ENCODE results near the gene CCDC57.
"Not testable (repeated sequence)": the region's sequence is repeated elsewhere in the genome, so short reads cannot be mapped to it uniquely, and the experiment has no call there.

CCDC57 gene

DNA sequence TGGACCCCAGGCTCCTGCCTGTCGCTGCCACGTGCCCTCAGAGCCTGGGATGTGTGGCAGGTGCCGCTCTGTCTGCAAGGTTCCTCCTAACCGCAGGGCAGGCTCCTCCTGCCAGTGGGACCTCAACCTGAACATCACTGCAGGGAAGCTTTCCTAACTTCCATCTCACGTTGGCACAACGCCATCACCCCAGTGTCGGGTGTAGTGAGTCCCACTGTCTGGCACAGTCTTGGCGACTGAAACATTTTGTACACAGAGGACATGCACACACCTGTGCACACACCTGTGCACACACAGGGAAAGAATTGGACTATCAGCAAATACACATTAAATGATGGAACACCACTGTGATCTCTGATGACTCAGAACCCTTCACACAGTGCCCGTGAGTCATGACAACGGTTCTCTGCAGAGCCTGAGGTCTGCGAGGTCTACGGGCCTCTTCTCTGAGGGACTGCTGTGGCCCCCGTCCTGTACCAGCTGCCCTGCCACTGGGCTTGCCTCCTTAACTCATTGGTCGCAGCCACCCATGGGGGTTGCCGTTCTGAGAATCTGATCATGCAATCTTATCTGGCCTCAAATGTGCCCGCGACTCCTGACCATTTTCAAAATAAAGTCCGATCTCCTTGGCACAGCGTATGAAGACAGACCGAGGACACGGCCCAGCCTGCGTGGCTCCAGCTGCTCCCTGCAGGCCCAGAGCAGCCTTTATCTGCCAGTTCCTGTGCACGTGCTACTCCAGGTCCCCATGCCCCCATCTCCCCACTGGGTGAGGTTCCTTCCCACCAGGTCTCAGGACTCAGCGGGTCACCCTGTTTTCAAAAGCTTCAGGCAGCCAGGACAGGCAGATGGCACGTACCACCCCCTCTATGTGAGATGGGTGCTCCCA is 7.6 kb downstream of the CCDC57 start:
- no peak for DNase-seq (ENCODE audit: low read depth in 1 of 2, low spot score in 1 of 2)

GRCh38 chr17:82203920-82204319 is 8.7 kb downstream of the CCDC57 start:
- DNase-seq (ENCODE audit: low read depth in 1 of 2, low spot score in 1 of 2): no peak

- DNase-seq (ENCODE audit: low read depth in 1 of 2, low spot score in 1 of 2): no peak
Observed at GRCh38 chr17:82202981-82203380, 9.7 kb downstream of the CCDC57 start.

GRCh38 chr17:82201498-82201910 is 11.1 kb downstream of the CCDC57 start:
- DNase-seq (ENCODE audit: low read depth in 1 of 2, low spot score in 1 of 2): no peak

DNA sequence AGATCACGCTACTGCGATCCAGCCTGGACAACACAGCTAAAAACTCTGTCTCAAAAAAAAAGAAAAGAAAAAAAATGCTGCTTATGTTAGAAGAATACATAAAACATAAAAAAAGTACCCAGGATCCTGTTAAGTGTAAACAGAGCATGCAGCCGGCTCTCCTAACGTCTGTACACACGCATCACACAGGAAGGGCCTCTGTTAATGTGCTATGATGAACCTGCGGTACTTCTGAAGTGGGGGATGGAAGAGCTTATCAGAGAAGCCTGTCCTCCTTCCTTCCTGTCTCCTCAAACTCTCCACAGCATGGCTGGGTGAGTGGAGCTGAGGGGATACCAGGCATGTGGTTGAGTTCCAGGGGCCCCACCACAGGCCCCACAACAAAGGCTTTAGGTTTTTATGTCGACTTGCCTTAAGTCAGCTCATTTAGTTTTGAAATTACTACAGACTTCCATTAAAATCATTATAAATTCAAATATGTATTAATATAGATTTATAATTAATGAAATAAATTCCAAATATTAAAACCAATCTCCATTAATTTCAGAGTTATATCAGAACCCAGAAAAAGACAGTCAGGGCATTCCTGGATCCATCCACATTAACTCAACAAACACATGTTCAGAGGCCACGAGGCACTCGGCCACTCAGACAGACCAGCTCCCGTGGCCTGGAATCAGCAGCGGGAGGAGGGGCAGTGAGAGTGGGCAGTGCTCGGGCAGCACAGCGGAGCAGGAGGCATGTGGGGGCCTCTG is 11.7 kb downstream of the CCDC57 start:
- DNase-seq (ENCODE audit: low read depth in 1 of 2, low spot score in 1 of 2): peak in 1 of 2 donors; percentile 32

DNA sequence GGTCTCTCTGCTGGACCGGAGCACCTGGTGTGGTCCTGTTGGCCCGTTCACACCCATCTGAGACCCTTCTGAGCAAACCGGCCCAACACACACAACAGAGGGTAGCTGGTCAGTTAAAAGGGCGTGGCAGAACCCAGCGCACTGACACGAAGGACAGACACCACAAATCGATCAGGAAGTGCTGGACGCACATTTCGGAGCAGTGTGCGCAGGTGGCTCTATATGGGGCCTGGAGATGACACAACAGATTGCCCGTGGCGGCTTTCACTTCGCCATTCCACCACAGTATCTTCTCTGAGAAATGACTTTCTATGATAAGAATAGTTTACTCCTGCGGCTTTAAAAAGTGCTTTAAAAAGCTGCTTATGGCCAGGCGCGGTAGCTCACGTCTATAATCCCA is 12.5 kb downstream of the CCDC57 start:
- no peak for DNase-seq (ENCODE audit: low read depth in 1 of 2, low spot score in 1 of 2)

DNA sequence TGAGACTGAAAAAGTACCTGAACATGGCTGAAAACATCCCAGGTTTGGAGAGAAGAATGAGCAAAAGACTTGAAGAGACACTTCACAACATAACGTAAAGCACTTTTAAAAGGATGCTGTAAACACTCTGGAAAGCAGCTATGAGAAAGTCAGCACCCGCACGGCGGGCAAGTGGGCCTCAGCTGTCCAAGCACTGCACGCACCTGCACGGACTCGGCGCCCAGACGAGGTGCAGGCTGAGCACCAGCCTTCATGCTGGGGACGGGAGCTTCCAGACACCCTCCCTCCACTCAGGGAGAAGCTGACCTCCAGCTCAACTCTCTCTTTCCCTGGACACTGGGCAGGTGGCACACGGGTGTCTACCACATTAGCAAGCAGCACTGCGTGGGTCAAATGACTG is 13.1 kb downstream of the CCDC57 start:
- no peak for DNase-seq (ENCODE audit: low read depth in 1 of 2, low spot score in 1 of 2)

- no peak for DNase-seq (ENCODE audit: low read depth in 1 of 2, low spot score in 1 of 2)
Observed at GRCh38 chr17:82198092-82198491, 14.6 kb downstream of the CCDC57 start.

DNA sequence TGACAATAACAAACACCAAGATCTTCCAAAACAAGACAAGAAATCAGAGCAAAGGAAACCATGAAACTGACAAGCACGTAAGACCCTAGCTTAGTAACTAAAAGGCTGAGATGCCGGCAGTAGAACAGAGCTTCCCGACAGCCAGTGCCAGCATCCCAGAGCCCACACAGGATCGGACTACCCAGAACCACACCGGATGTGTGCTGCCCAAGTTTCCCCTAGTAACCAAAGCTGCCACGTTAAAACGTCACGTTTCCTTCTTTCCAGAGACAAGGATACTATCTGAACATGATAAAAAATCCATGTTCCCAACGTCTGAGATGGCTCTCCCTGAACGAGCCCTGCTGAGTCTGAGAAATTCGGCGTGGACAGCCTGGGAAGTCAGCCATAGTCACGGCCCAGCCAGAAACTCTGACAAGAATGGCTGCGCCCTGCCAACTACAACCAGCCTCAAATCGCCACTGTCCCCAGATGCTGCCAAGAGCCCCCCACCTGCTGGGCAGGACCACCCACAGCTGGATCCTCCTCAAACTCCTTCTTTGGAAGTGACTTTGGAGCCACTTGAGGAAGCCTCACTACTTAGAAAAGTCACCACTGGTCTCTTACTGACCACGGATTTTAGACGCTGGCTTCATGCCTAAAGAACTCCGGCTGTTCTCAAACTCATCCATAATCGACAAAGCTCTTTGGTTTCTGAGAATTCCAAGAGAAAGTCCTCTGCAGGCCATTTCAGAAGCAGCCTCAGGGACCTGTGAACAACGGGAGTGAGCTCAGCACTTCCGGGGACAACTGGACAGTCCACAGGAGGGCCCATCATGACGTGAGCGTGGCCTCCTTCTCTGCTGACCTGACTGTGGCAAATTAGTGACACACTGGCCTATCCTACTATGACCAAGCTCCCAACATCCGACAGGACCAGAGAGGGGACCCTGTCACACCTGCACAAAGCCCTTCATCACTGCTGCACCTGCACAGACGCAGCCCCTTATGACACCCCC is 16.7 kb downstream of the CCDC57 start:
- DNase-seq (ENCODE audit: low read depth in 1 of 2, low spot score in 1 of 2): no peak

- DNase-seq (ENCODE audit: low read depth in 1 of 2, low spot score in 1 of 2): no peak
Observed at GRCh38 chr17:82194765-82195164, 17.9 kb downstream of the CCDC57 start.

DNA sequence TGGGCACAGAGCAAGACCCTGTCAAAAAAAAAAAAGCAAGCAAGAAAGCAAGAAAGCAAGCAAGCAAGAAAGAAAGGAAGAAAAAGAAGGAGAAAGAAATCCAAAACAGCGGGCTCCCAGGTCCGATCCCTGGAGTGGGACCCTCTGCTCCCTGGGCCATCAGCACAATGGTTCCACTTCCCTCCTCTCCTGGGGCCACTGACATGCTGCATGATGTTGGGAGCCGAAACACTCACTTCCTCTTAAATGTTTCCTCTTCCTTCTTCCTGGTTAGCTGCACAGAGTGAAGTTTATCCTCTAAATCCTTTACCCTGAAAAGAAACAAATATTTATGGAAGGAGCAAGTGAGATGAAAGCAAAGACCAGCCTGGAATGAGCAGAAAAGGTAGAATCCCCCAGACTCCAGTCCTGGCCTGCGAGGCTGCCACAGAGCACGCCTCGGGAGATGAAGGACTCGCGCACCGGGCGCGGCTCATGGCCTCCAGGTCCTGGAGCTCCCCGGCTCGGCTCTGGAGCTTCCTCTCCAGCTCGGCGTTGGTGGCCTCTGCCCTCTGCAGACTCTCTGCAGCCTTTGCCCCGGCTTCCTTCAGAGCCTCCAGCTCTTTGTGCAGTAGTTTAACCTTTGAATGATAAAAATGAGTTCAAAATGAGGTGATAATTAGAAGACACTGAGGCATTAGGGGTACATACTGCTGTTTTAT is 19.0 kb downstream of the CCDC57 start:
- no peak for DNase-seq (ENCODE audit: low read depth in 1 of 2, low spot score in 1 of 2)

GRCh38 chr17:82193050-82193449 is 19.6 kb downstream of the CCDC57 start:
- DNase-seq (ENCODE audit: low read depth in 1 of 2, low spot score in 1 of 2): not testable (repeated sequence)

GRCh38 chr17:82188001-82188961 is 24.4 kb downstream of the CCDC57 start:
- no peak for DNase-seq (ENCODE audit: low read depth in 1 of 2, low spot score in 1 of 2)

GRCh38 chr17:82187500-82187899 is 25.1 kb downstream of the CCDC57 start:
- no peak for DNase-seq (ENCODE audit: low read depth in 1 of 2, low spot score in 1 of 2)

DNA sequence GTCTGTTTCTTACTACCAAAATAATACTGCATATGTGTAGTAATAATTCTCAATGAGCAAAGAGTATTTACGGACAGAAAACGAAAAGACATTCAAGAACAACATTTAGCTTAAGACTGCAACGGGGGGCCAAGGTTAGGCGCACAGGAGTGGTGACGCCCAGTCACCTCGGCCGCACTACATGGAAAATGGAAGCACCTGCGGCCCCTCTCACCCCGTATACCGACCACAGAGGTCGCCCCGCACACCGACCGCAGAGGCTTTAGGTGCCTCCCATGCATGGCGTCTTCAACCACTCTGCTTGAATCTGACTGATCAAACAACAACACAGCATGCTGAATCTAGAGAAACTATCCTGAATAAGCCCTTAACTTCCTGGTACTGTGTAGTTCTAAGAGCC is 26.4 kb downstream of the CCDC57 start:
- no peak for DNase-seq (ENCODE audit: low read depth in 1 of 2, low spot score in 1 of 2)

GRCh38 chr17:82184761-82185160 is 27.9 kb downstream of the CCDC57 start:
- no peak for DNase-seq (ENCODE audit: low read depth in 1 of 2, low spot score in 1 of 2)

- DNase-seq (ENCODE audit: low read depth in 1 of 2, low spot score in 1 of 2): no peak
Observed at GRCh38 chr17:82180776-82181528, 31.7 kb downstream of the CCDC57 start.

DNA sequence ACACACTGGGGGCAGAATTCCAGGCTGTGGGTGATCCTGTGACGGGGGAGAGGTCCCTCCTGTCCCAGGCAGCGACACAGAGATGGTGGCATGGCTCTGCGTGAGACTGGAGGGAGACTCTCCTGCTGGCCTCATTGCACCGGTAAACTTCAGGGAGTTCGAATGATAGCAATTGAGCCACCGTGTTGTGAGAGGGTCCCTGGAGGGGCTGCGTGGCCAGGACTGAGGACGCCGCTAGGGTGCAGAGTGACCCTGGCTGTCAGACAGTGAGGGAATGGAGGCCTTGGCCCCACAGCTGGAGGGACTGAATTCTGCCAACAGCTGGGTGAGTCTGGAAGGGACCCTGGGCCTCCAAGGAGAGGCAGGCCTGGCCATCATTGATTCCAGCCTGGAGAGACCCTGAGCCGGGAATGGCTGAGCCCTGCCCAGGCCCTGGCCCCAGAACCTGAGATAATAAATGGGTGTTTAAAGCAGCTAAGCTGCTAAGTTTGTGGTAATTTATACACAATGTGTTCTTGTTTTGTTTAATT is 32.6 kb downstream of the CCDC57 start:
- DNase-seq (ENCODE audit: low read depth in 1 of 2, low spot score in 1 of 2): no peak
